WTC11 (cell line): ENCODE data around the gene STRADB.

Experiments used
- AFF4 ChIP-seq: sonication (generic); formaldehyde crosslinking; IDR thresholded peaks from 2 replicates; pipeline ENCODE4 v1.8.1; 2023; ENCODE audit warnings: mild to moderate bottlenecking, missing genetic modification reagents, borderline replicate concordance
- ARID4B ChIP-seq: sonication (generic); formaldehyde crosslinking; IDR thresholded peaks from 2 replicates; pipeline ENCODE4 v1.8.0; 2023; ENCODE audit warnings: missing genetic modification reagents, mild to moderate bottlenecking, borderline replicate concordance
- ATF1 ChIP-seq: sonication (generic); formaldehyde crosslinking; IDR thresholded peaks from 2 replicates; pipeline ENCODE4 v1.8.1; 2023; ENCODE audit warnings: mild to moderate bottlenecking, moderate library complexity, missing genetic modification reagents
- ATF2 ChIP-seq: sonication (generic); formaldehyde crosslinking; IDR thresholded peaks from 2 replicates; pipeline ENCODE4 v1.8.1; 2022; ENCODE audit warnings: low read depth, missing genetic modification reagents, borderline replicate concordance
- ATF6 ChIP-seq: sonication (generic); formaldehyde crosslinking; IDR thresholded peaks from 2 replicates; pipeline ENCODE4 v1.8.1; 2023; ENCODE audit warnings: mild to moderate bottlenecking, missing genetic modification reagents
- CTCF ChIP-seq: fragments of 200-600 bp; IDR thresholded peaks from 2 replicates; pipeline ENCODE4 v1.8.0; 2022; ENCODE audit warnings: antibody characterized with exemption
- ELF4 ChIP-seq: sonication (generic); formaldehyde crosslinking; IDR thresholded peaks from 2 replicates; pipeline ENCODE4 v1.8.1; 2022; ENCODE audit warnings: low read depth, mild to moderate bottlenecking, moderate library complexity, missing genetic modification reagents
- ERG ChIP-seq: fragments of 250-450 bp; sonication (Bioruptor Pico); IDR thresholded peaks from 2 replicates; pipeline ENCODE4 v1.8.0; 2021; ENCODE audit warnings: mild to moderate bottlenecking
- ESRRA ChIP-seq: sonication (generic); formaldehyde crosslinking; IDR thresholded peaks from 2 replicates; pipeline ENCODE4 v1.8.1; 2022; ENCODE audit warnings: mild to moderate bottlenecking, missing genetic modification reagents, borderline replicate concordance
- JUN ChIP-seq: sonication (generic); formaldehyde crosslinking; IDR thresholded peaks from 2 replicates; pipeline ENCODE4 v1.8.0; 2023; ENCODE audit warnings: mild to moderate bottlenecking, missing genetic modification reagents
- MAX ChIP-seq: sonication (generic); formaldehyde crosslinking; IDR thresholded peaks from 2 replicates; pipeline ENCODE4 v1.8.0; 2022; ENCODE audit warnings: mild to moderate bottlenecking, missing genetic modification reagents
- TCF7 ChIP-seq: sonication (generic); formaldehyde crosslinking; IDR thresholded peaks from 2 replicates; pipeline ENCODE4 v1.8.0; 2022; ENCODE audit warnings: mild to moderate bottlenecking, low read depth, missing genetic modification reagents, moderate library complexity
- ZNF263 ChIP-seq: sonication (generic); formaldehyde crosslinking; IDR thresholded peaks from 2 replicates; pipeline ENCODE4 v1.8.1; 2022; ENCODE audit warnings: low read depth, mild to moderate bottlenecking, moderate library complexity, missing genetic modification reagents
- ZNF512 ChIP-seq: sonication (generic); formaldehyde crosslinking; IDR thresholded peaks from 2 replicates; pipeline ENCODE4 v1.8.1; 2022; ENCODE audit warnings: missing genetic modification reagents, borderline replicate concordance

- TF ChIP-seq CTCF (no peak), TCF7 (CRISPR knock-in tag) (no peak), ATF6 (CRISPR knock-in tag) (no peak), ZNF263 (CRISPR knock-in tag) (no peak), ATF1 (no peak), ZNF512 (CRISPR knock-in tag) (no peak), ELF4 (CRISPR knock-in tag) (no peak), ATF2 (CRISPR knock-in tag) (no peak), MAX (CRISPR knock-in tag) (no peak), ARID4B (CRISPR knock-in tag) (no peak), JUN (CRISPR knock-in tag) (no peak), ESRRA (CRISPR knock-in tag) (no peak), AFF4 (CRISPR knock-in tag) (no peak), ERG (no peak)
These were observed 61.7 kb downstream of the STRADB start for GRCh38 chr2:201513271-201513670.
